GM12878 (cell line): Measurements from ENCODE around the gene CTDSP1. TPM values are rescaled to one million over a fixed set of nuclear protein-coding genes. Genes with fewer than 3 reads are reported as not detected.

ENCODE experiments used
- ATAC-seq: fragments of 200-7000 bp; cut with Tn5 transposase; 3 replicates; pipeline ENCODE4 v1.9.1; 2020; ENCODE audit warnings: mild to moderate bottlenecking, moderate library complexity
- BruUV-seq: library from RNA; stranded (reverse); fragments of 400-500 nt; replicated peaks from 2 replicates; lab custom pipeline; 2021; lab: Mats Ljungman, UMichigan
- CTCF ChIA-PET: fragments of 300-600 bp; sonication (Branson Sonifier 250); formaldehyde crosslinking; extraction: SDS; loops from one replicate; lab custom pipeline; 2021; ENCODE audit warnings: inconsistent platforms; lab: Yijun Ruan, JAX
- POLR2A ChIA-PET: fragments of 350-600 bp; formaldehyde crosslinking; extraction: SDS; loops from one replicate; lab custom pipeline; 2021; ENCODE audit warnings: inconsistent platforms; lab: Charles Lee
- RAD21 ChIA-PET: fragments of 300-600 bp; sonication (Branson Sonifier 250); formaldehyde crosslinking; loops from one replicate; lab custom pipeline; 2023; ENCODE audit warnings: antibody characterized with exemption; ENCODE audit not compliant: unreplicated experiment; lab: Charles Lee
- SMC1A ChIA-PET: fragments of 300-600 bp; sonication (Branson Sonifier 250); formaldehyde crosslinking; loops from one replicate; lab custom pipeline; 2023; ENCODE audit not compliant: unreplicated experiment, uncharacterized antibody; lab: Charles Lee
- DNase-seq: peaks from one replicate; pipeline ENCODE4 v3.0.0-alpha.2; 2011; ENCODE audit warnings: low read depth, low spot score
- FAIRE-seq: peaks from 3 replicates; lab custom pipeline; 2011; peaks lifted over from hg19 to GRCh38; lab: Jason Lieb, UNC
- H2AFZ ChIP-seq: 2 replicates; pipeline ENCODE4 v1.6.0; 2011; ENCODE audit warnings: low read depth, low read length, control low read depth; ENCODE audit not compliant: control insufficient read depth
- H3K27ac ChIP-seq: 2 replicates; pipeline ENCODE4 v1.5.1; 2011; ENCODE audit warnings: control low read depth; ENCODE audit not compliant: control insufficient read depth, insufficient read depth
- H3K27me3 ChIP-seq, 2 experiments: replicated peaks in 1 of 2; 2 replicates each; pipeline versions ENCODE4 v1.6.0 to v1.6.1; 2011; ENCODE audit warnings: low read length in 1 of 2; ENCODE audit not compliant: control insufficient read depth in 2 of 2, insufficient read depth in 2 of 2
- H3K36me3 ChIP-seq, 2 experiments: 2 replicates each; pipeline ENCODE4 v1.5.1; 2011; ENCODE audit warnings: low read length in 1 of 2; ENCODE audit not compliant: control insufficient read depth in 2 of 2, insufficient read depth in 2 of 2
- H3K4me1 ChIP-seq: 2 replicates; pipeline ENCODE4 v1.6.1; 2011; ENCODE audit warnings: mild to moderate bottlenecking, low read length, moderate library complexity, mixed read lengths; ENCODE audit not compliant: control insufficient read depth, insufficient read depth
- H3K4me2 ChIP-seq: 2 replicates; pipeline ENCODE4 v1.6.0; 2011; ENCODE audit warnings: control low read depth; ENCODE audit not compliant: control insufficient read depth, insufficient read depth
- H3K4me3 ChIP-seq: fragments of 200-600 bp; sonication (generic); 2 replicates; pipeline ENCODE4 v1.5.1; 2016
- H3K79me2 ChIP-seq: 2 replicates; pipeline ENCODE4 v1.6.0; 2011; ENCODE audit warnings: low read length; ENCODE audit not compliant: control insufficient read depth, insufficient read depth
- H3K9ac ChIP-seq: 2 replicates; pipeline ENCODE4 v1.8.0; 2011; ENCODE audit warnings: low read length, control low read depth, mixed read lengths; ENCODE audit not compliant: control insufficient read depth, insufficient read depth
- H3K9me3 ChIP-seq: replicated peaks from 3 replicates; pipeline ENCODE4 v1.5.1; 2011; ENCODE audit warnings: mild to moderate bottlenecking, low read length; ENCODE audit not compliant: control insufficient read depth, insufficient read depth
- H4K20me1 ChIP-seq: 2 replicates; pipeline ENCODE4 v1.6.0; 2011; ENCODE audit not compliant: control insufficient read depth, insufficient read depth
- BACH1 ChIP-seq: fragments of 450-650 bp; IDR thresholded peaks from 2 replicates; pipeline ENCODE4 v1.6.1; 2017; ENCODE audit warnings: mild to moderate bottlenecking, borderline replicate concordance
- CTCF ChIP-seq, 3 experiments: IDR thresholded peaks in 2 of 3; conservative IDR thresholded peaks in 1 of 3; 2 replicates each; pipeline ENCODE4 v1.5.1; 2011; ENCODE audit warnings: low read depth in 3 of 3, low read length in 3 of 3, mild to moderate bottlenecking in 3 of 3, control low read depth in 2 of 3, moderate library complexity in 2 of 3, inconsistent platforms in 1 of 3, mixed read lengths in 1 of 3; ENCODE audit not compliant: control insufficient read depth in 2 of 3, insufficient read depth in 1 of 3; ENCODE audit errors: extremely low read depth in 1 of 3
- E4F1 ChIP-seq: fragments of 450-650 bp; IDR thresholded peaks from 2 replicates; pipeline ENCODE4 v1.6.1; 2018; ENCODE audit warnings: borderline replicate concordance, mild to moderate bottlenecking; ENCODE audit not compliant: partially characterized antibody
- EP300 ChIP-seq, 2 experiments: fragments of 150-350 bp in 1 of 2; IDR thresholded peaks; 2 replicates each; pipeline ENCODE4 v1.6.1; 2011 to 2012; ENCODE audit warnings: low read depth in 2 of 2, low read length in 2 of 2, borderline replicate concordance in 1 of 2, improper control_type of control experiment in 1 of 2, inconsistent platforms in 1 of 2; ENCODE audit not compliant: control insufficient read depth in 1 of 2
- IKZF2 ChIP-seq, 2 experiments: fragments of 450-650 bp; IDR thresholded peaks; 2 replicates each; pipeline ENCODE4 v1.6.1; 2017; ENCODE audit warnings: mild to moderate bottlenecking in 2 of 2, moderate library complexity in 2 of 2
- KDM1A ChIP-seq: fragments of 200-600 bp; sonication (generic); IDR thresholded peaks from 2 replicates; pipeline ENCODE4 v1.6.1; 2016; ENCODE audit warnings: borderline replicate concordance
- MEF2A ChIP-seq: IDR thresholded peaks from 2 replicates; pipeline ENCODE4 v1.6.1; 2011; ENCODE audit warnings: low read depth, mild to moderate bottlenecking, low read length, moderate library complexity; ENCODE audit not compliant: insufficient read depth
- MEF2B ChIP-seq: fragments of 450-650 bp; IDR thresholded peaks from 2 replicates; pipeline ENCODE4 v1.6.1; 2018; ENCODE audit warnings: mild to moderate bottlenecking, moderate library complexity; ENCODE audit not compliant: partially characterized antibody, poor library complexity, severe bottlenecking
- NBN ChIP-seq: fragments of 450-650 bp; IDR thresholded peaks from 2 replicates; pipeline ENCODE4 v1.6.1; 2016
- PAX8 ChIP-seq: fragments of 450-650 bp; IDR thresholded peaks from 2 replicates; pipeline ENCODE4 v1.6.1; 2017; ENCODE audit warnings: mild to moderate bottlenecking, moderate library complexity
- POLR2A ChIP-seq: IDR thresholded peaks from 2 replicates; pipeline ENCODE4 v1.6.1; 2011; ENCODE audit warnings: low read depth, mild to moderate bottlenecking, low read length
- SPI1 ChIP-seq: IDR thresholded peaks from 2 replicates; pipeline ENCODE4 v1.6.1; 2011; ENCODE audit warnings: low read depth, mild to moderate bottlenecking, low read length, moderate library complexity, borderline replicate concordance; ENCODE audit not compliant: insufficient read depth
- YY1 ChIP-seq: IDR thresholded peaks from 2 replicates; pipeline ENCODE4 v1.6.1; 2011; ENCODE audit warnings: low read depth, mild to moderate bottlenecking, low read length
- ZBTB40 ChIP-seq: fragments of 450-650 bp; IDR thresholded peaks from 2 replicates; pipeline ENCODE4 v1.6.1; 2016; ENCODE audit warnings: mild to moderate bottlenecking, moderate library complexity, borderline replicate concordance
- whole genome bisulfite sequencing: methylation state at CpG from one replicate; pipeline ENCODE4 v1.1.6; 2016; ENCODE audit warnings: low lambda C conversion rate; ENCODE audit not compliant: insufficient replicate concordance, insufficient coverage; ENCODE audit errors: missing lambda C conversion rate; 5-methylcytosine and 5-hydroxymethylcytosine counted together
- in situ Hi-C: fragments of 300-500 bp; cut with MboI; formaldehyde crosslinking; loops from 9 replicates; pipeline ENCODE4 v1.14.3; 2018; ENCODE audit warnings: mixed read lengths
- intact Hi-C: fragments of 100-400 bp; cut with micrococcal nuclease; formaldehyde crosslinking; loops from one replicate; pipeline ENCODE4 v1.14.2; 2022; ENCODE audit not compliant: unreplicated experiment
- polyA plus RNA-seq, 11 experiments: library from polyadenylated mRNA; depleted of rRNA in 4 of 11; unstranded in 6 of 11; stranded (reverse) in 5 of 11; fragments of >200 nt; fragmentation: Nextera tagmentation in 4 of 11; fragmentation: Illumina TruSeq in 1 of 11; extraction: Ambion mirVana in 4 of 11; extraction: Trizol in 1 of 11; gene quantifications; 1 replicate in 1 of 11; 2 replicates in 10 of 11; pipeline versions ENCODE4 v1.2.1 to v1.2.3, GENCODE V29; 2011 to 2016; ENCODE audit warnings: inconsistent platforms in 2 of 11, missing spikeins in 2 of 11, low read depth in 1 of 11
- total RNA-seq, 4 experiments: library from RNA; depleted of rRNA in 3 of 4; stranded (reverse); fragments of >200 nt in 3 of 4; fragmentation: Illumina TruSeq in 1 of 4; extraction: Trizol in 1 of 4; gene quantifications; 2 replicates each; pipeline versions ENCODE4 v1.2.1 to v1.2.3, GENCODE V29; 2013 to 2021

The CTDSP1 gene
- total and polyA plus RNA-seq, 10 of the 15 experiments (the other 5 are each of a cell fraction or from before 2014, with no cell fraction given), result 3.0 to 75.9 (median 34.4) TPM

- WGBS, result 48% methylated on average over 7 of the region's 7 CpGs
- Histone ChIP-seq H3K79me2 (no peaks in the 10 kb centered on the region), H3K9me3 (no peaks in the 10 kb centered on the region), H3K4me2 (no peak overlapping the region), H2AFZ (no peak overlapping the region), H3K9ac (no peak overlapping the region), H3K4me1 (no peaks in the 10 kb centered on the region), H4K20me1 (no peaks in the 10 kb centered on the region), H3K4me3 (no peak overlapping the region), H3K36me3 (no peaks in the 10 kb centered on the region), H3K27ac (no peak overlapping the region), H3K27me3 (no peaks in the 10 kb centered on the region)
- RAD21 ChIA-PET, result no interaction called here
- in situ Hi-C loops (no loop called here), intact Hi-C loops (no loop called here)
- peak; percentile 21; the same call in 1 of the 3 replicates for ATAC-seq
- no peak for DNase-seq
- POLR2A ChIA-PET, result no interaction called here
- BruUV-seq, result no TSS peak
- SMC1A ChIA-PET, result interaction anchor here (1.0 to 1.6 kb wide), 2 partner anchors 9 to 65 kb away, joined by 3 to 4 read pairs; no protein-coding TSS in a partner anchor
- FAIRE-seq, result no peak
- CTCF ChIA-PET, result no interaction called here
- TF ChIP-seq EP300 (IDR thresholded peaks at IDR 0.05; ENCODE audit: borderline replicate concordance in 1 of 2, control insufficient read depth in 1 of 2, low read depth in 2 of 2, low read length in 2 of 2) (no peak), MEF2B (no peak), E4F1 (no peak), ZBTB40 (no peak), CTCF (IDR thresholded peaks at IDR 0.05 in 2 of 3, conservative IDR thresholded peaks at IDR 0.05 in 1 of 3; ENCODE audit: control insufficient read depth in 2 of 3, extremely low read depth in 1 of 3, insufficient read depth in 1 of 3, low read depth in 3 of 3, low read length in 3 of 3) (no peak), PAX8 (no peak), BACH1 (no peak), POLR2A (no peak), SPI1 (no peak), MEF2A (no peak), YY1 (no peak), NBN (no peak), IKZF2 (IDR thresholded peaks at IDR 0.05) (no peak), KDM1A (no peak)
These were observed 20.1 kb downstream of the CTDSP1 start for GRCh38 chr2:218419630-218420216.
